Measurements from ENCODE around the gene NECTIN2. TPM values are rescaled to one million over a fixed set of nuclear protein-coding genes. Genes with fewer than 3 reads are reported as not detected.
"Not testable (repeated sequence)": the region's sequence is repeated elsewhere in the genome, so short reads cannot be mapped to it uniquely, and the experiment has no call there.

NECTIN2 gene
- total RNA-seq, 1 donor from 2014 or later, result 302 TPM

DNA sequence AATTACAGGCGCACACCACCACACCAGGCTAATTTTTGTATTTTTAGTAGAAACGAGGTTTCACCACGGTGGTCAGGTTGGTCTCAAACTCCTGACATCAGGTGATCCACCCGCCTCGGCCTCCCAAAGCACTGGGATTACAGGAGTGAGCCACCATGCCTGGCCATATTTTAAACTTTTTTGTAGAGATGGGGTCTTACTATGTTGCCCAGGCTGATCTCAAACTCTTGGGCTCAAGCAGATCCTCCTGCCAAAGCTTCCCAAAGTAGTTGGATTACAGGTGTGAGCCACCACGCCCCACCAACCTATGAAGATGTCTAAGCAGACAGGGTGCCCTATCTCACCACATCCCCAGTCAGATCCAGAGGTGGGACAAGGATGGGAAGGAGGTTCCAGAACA is 65.8 kb downstream of the NECTIN2 start:
- not testable (repeated sequence) for H3K9me3 Mint-ChIP-seq (ENCODE audit: unreplicated experiment); H3K4me3 Mint-ChIP-seq (ENCODE audit: unreplicated experiment); FAIRE-seq; H3K36me3 ChIP-seq (ENCODE audit: insufficient read depth, low read length); H3K27ac Mint-ChIP-seq (ENCODE audit: unreplicated experiment); H3K27ac ChIP-seq (ENCODE audit: low read depth, low read length); DNase-seq (ENCODE audit: low read depth); H3K27me3 ChIP-seq (ENCODE audit: insufficient read depth, low read length); H3K4me1 Mint-ChIP-seq (ENCODE audit: low read depth, unreplicated experiment); H3K79me2 ChIP-seq (ENCODE audit: insufficient read depth, low read length); H3K9ac ChIP-seq (ENCODE audit: low read length); H3K4me2 ChIP-seq (ENCODE audit: low read length); H3K36me3 Mint-ChIP-seq (ENCODE audit: low read depth, unreplicated experiment); H2AFZ ChIP-seq (ENCODE audit: low read depth, low read length); H3K27me3 Mint-ChIP-seq (ENCODE audit: low read depth, unreplicated experiment); H3K9me3 ChIP-seq (ENCODE audit: insufficient read depth, low read depth, low read length); H3K4me3 ChIP-seq (ENCODE audit: insufficient read depth, low read depth, low read length); H4K20me1 ChIP-seq (ENCODE audit: insufficient read depth, low read length)
- H3K4me1 ChIP-seq (ENCODE audit: insufficient read depth, low read length), result peaks cover 11% of the 10 kb centered on the region

- Mint-ChIP-seq H3K27me3 (ENCODE audit: low read depth, unreplicated experiment) (peaks cover 8% of the 10 kb centered on the region), H3K4me3 (ENCODE audit: unreplicated experiment) (peak overlapping the region; percentile 15), H3K27ac (ENCODE audit: unreplicated experiment) (no peak overlapping the region), H3K9me3 (ENCODE audit: unreplicated experiment) (no peaks in the 10 kb centered on the region), H3K4me1 (ENCODE audit: low read depth, unreplicated experiment) (peaks cover 7% of the 10 kb centered on the region), H3K36me3 (ENCODE audit: low read depth, unreplicated experiment) (no peaks in the 10 kb centered on the region)
- peaks cover 11% of the 10 kb centered on the region for H3K4me1 ChIP-seq (ENCODE audit: insufficient read depth, low read length)
- H3K36me3 ChIP-seq (ENCODE audit: insufficient read depth, low read length), result no peaks in the 10 kb centered on the region
- H3K4me2 ChIP-seq (ENCODE audit: low read length), result no peak overlapping the region
- FAIRE-seq (no peak), DNase-seq (ENCODE audit: low read depth) (no peak)
- no peak overlapping the region for H3K9ac ChIP-seq (ENCODE audit: low read length)
- H3K27ac ChIP-seq (ENCODE audit: low read depth, low read length), result no peak overlapping the region
- no peaks in the 10 kb centered on the region for H3K27me3 ChIP-seq (ENCODE audit: insufficient read depth, low read length)
- H4K20me1 ChIP-seq (ENCODE audit: insufficient read depth, low read length), result no peaks in the 10 kb centered on the region
- H3K79me2 ChIP-seq (ENCODE audit: insufficient read depth, low read length), result no peaks in the 10 kb centered on the region
- H3K9me3 ChIP-seq (ENCODE audit: insufficient read depth, low read depth, low read length), result no peaks in the 10 kb centered on the region
- no peak overlapping the region for H2AFZ ChIP-seq (ENCODE audit: low read depth, low read length)
- no peak for TF ChIP-seq EZH2 (IDR thresholded peaks at IDR 0.05; ENCODE audit: insufficient read depth, low read length)
- TF ChIP-seq, protein P1, sequence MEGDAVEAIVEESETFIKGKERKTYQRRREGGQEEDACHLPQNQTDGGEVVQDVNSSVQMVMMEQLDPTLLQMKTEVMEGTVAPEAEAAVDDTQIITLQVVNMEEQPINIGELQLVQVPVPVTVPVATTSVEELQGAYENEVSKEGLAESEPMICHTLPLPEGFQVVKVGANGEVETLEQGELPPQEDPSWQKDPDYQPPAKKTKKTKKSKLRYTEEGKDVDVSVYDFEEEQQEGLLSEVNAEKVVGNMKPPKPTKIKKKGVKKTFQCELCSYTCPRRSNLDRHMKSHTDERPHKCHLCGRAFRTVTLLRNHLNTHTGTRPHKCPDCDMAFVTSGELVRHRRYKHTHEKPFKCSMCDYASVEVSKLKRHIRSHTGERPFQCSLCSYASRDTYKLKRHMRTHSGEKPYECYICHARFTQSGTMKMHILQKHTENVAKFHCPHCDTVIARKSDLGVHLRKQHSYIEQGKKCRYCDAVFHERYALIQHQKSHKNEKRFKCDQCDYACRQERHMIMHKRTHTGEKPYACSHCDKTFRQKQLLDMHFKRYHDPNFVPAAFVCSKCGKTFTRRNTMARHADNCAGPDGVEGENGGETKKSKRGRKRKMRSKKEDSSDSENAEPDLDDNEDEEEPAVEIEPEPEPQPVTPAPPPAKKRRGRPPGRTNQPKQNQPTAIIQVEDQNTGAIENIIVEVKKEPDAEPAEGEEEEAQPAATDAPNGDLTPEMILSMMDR (IDR thresholded peaks at IDR 0.05; ENCODE audit: insufficient read depth, low read depth, low read length), result no peak
- no peak overlapping the region for H3K4me3 ChIP-seq (ENCODE audit: insufficient read depth, low read depth, low read length)
Measured at GRCh38 chr19:44912854-44913253, 66.8 kb downstream of the NECTIN2 start.

DNA sequence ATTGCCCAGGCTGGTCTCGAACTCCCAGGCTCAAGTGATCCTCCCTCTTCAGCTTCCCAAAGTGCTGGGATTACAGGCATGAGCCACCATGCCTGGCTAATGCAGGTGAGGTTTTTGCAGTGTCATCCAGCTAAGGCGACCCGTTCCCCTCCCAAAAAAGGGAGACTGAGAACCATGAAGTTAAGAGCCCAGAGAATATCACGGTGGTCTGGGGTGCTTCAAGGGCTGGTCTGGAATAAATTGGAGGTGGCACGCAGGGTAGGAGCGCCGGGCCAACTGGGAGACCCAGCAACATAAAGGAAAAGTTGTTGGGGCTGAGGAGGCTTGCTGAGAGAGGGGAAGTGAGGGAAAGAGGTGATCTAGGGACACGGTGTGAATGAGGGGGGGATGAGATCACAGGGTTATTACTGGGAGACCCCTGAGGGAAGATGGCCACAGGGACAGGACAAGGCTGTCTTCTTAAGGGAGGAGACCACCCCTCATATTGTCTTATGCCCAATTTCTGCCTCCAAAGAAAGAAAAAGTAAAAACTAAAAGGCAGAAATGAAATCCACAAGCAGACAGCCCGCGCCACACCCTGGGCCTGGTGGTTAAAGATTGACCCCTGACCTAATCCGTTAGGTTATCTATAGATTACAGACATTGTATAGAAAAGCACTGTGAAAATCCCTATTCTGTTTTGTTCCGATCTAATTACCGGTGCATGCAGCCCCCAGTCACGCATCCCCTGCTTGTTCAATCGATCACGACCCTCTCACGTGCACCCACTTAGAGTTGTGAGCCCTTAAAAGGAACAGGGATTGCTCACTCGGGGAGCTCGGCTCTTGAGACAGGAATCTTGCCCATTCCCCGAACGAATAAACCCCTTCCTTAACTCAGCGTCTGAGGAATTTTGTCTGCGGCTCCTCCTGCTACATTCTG is 67.7 kb downstream of the NECTIN2 start:
- Mint-ChIP-seq H3K4me3 (ENCODE audit: unreplicated experiment) (peak overlapping the region; percentile 90), H3K27ac (ENCODE audit: unreplicated experiment) (peak overlapping the region; percentile 41)
- not testable (repeated sequence) for H3K4me3 ChIP-seq (ENCODE audit: insufficient read depth, low read depth, low read length); H2AFZ ChIP-seq (ENCODE audit: low read depth, low read length); H3K9ac ChIP-seq (ENCODE audit: low read length); H3K4me1 Mint-ChIP-seq (ENCODE audit: low read depth, unreplicated experiment); H3K9me3 Mint-ChIP-seq (ENCODE audit: unreplicated experiment); H4K20me1 ChIP-seq (ENCODE audit: insufficient read depth, low read length); H3K27me3 Mint-ChIP-seq (ENCODE audit: low read depth, unreplicated experiment); H3K36me3 Mint-ChIP-seq (ENCODE audit: low read depth, unreplicated experiment); FAIRE-seq; H3K27ac ChIP-seq (ENCODE audit: low read depth, low read length); H3K36me3 ChIP-seq (ENCODE audit: insufficient read depth, low read length); H3K9me3 ChIP-seq (ENCODE audit: insufficient read depth, low read depth, low read length); H3K79me2 ChIP-seq (ENCODE audit: insufficient read depth, low read length); DNase-seq (ENCODE audit: low read depth); H3K27me3 ChIP-seq (ENCODE audit: insufficient read depth, low read length)
- Histone ChIP-seq H3K4me1 (ENCODE audit: insufficient read depth, low read length) (peaks cover 11% of the 10 kb centered on the region), H3K4me2 (ENCODE audit: low read length) (peak overlapping the region; percentile 93)

DNA sequence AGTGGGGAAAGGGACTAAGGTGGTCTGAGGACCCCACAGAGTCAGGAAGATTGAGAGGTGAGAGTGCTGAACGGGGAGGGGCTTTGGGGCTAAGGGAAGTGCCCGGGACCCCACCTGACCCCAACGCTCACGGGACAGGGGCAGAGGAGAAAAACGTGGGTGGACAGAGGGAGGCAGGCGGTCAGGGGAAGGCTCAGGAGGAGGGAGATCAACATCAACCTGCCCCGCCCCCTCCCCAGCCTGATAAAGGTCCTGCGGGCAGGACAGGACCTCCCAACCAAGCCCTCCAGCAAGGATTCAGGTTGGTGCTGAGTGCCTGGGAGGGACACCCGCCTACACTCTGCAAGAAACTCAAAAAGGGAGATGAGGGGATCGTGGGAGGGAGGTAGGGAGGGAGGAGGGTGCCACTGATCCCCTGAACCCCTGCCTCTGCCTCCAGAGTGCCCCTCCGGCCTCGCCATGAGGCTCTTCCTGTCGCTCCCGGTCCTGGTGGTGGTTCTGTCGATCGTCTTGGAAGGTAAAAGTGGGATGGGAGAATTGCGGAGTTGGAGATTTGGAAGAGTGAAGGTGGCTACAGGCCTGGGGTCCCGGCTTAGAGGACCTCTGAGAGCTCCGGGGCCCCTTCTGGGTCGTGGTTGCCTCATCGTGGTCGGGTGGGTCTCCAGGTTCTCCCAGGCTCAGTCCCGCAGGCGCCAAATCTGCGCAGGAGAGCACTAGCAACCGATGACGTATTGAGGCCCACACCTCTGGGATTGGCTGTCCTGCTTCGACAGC is 68.5 kb downstream of the NECTIN2 start, which contains the start of gene APOC1:
TSS of gene APOC1 (plus strand) at position 176 of the 774 bp plus-strand sequence. CDS start at position 460, 284 bp downstream.
- H3K36me3 Mint-ChIP-seq (ENCODE audit: low read depth, unreplicated experiment); H3K36me3 ChIP-seq (ENCODE audit: insufficient read depth, low read length); FAIRE-seq; H3K27me3 ChIP-seq (ENCODE audit: insufficient read depth, low read length); H3K27me3 Mint-ChIP-seq (ENCODE audit: low read depth, unreplicated experiment); H3K79me2 ChIP-seq (ENCODE audit: insufficient read depth, low read length); H3K9me3 ChIP-seq (ENCODE audit: insufficient read depth, low read depth, low read length); H3K4me1 Mint-ChIP-seq (ENCODE audit: low read depth, unreplicated experiment); H3K9me3 Mint-ChIP-seq (ENCODE audit: unreplicated experiment); H4K20me1 ChIP-seq (ENCODE audit: insufficient read depth, low read length): not testable (repeated sequence)
- peak; percentile 53 for DNase-seq (ENCODE audit: low read depth)
- Histone ChIP-seq H3K4me1 (ENCODE audit: insufficient read depth, low read length) (peaks cover 11% of the 10 kb centered on the region), H2AFZ (ENCODE audit: low read depth, low read length) (peak within 1 kb of the TSS; percentile 65), H3K4me3 (ENCODE audit: insufficient read depth, low read depth, low read length) (peak within 1 kb of the TSS; percentile 60), H3K9ac (ENCODE audit: low read length) (peak within 1 kb of the TSS; percentile 74), H3K27ac (ENCODE audit: low read depth, low read length) (peak within 1 kb of the TSS; percentile 22), H3K4me2 (ENCODE audit: low read length) (peak within 1 kb of the TSS; percentile 93)
- Mint-ChIP-seq H3K4me3 (ENCODE audit: unreplicated experiment) (peak within 1 kb of the TSS; percentile 90), H3K27ac (ENCODE audit: unreplicated experiment) (peak within 1 kb of the TSS; percentile 92)

All from astrocyte (in vitro differentiated cells and primary cell).